Ureter (tissue), 1 donor: ENCODE results near the gene SLC17A7. TPM values are rescaled to one million over a fixed set of nuclear protein-coding genes. Genes with fewer than 3 reads are reported as not detected.
A peak's percentile ranks its signal among the peaks of the same experiment; 100 is the strongest.
"Not testable (repeated sequence)": the region's sequence is repeated elsewhere in the genome, so short reads cannot be mapped to it uniquely, and the experiment has no call there.

Source experiments
- DNase-seq: peaks from one replicate; pipeline ENCODE4 v3.0.0-alpha.2; 2020; ENCODE audit warnings: low spot score
- total RNA-seq: library from RNA; stranded (reverse); gene quantifications from one replicate; pipeline ENCODE4 v1.2.4, GENCODE V29; 2023
- donor health status: DM: yes; HTN: yes; CAD: no.

SLC17A7 gene
- total RNA-seq, 1 donor from 2014 or later, result 0.55 TPM

GRCh38 chr19:49444100-49444700, 2.9 kb upstream of the SLC17A7 start:
- DNase-seq, result not testable (repeated sequence)

- DNase-seq, result peak; percentile 94
Observed at GRCh38 chr19:49443366-49444099, 2.2 kb upstream of the SLC17A7 start.

DNA sequence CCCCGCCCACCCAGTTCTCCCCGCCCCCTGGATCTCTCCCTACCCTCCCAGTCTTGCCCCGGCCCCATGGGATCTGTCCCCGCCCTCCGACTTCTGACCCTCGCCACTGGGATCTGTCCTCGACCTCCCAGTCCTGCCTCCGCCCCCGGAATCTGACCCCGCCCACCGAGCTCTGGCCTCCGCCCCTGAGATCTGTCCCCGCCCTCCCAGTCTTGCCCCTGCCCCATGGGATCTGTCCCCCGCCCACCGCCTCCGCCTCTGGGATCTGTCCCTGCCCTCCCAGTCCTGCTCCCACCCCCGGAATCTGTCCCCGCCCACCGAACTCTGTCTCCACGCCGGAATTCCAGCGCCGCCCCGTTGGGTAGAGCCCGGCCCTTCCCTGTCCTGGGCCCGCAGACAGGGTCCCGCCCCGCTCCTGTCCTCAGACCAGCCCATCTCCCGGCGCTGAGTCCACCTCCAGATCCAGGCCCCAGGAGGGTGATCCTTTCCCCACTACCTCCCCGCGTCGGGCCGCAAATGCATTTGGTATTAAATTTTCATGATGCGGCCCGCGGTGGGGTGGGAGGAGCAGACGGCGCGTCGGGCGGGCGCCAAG, 1.5 kb upstream of the SLC17A7 start:
- peak; percentile 91 for DNase-seq

DNA sequence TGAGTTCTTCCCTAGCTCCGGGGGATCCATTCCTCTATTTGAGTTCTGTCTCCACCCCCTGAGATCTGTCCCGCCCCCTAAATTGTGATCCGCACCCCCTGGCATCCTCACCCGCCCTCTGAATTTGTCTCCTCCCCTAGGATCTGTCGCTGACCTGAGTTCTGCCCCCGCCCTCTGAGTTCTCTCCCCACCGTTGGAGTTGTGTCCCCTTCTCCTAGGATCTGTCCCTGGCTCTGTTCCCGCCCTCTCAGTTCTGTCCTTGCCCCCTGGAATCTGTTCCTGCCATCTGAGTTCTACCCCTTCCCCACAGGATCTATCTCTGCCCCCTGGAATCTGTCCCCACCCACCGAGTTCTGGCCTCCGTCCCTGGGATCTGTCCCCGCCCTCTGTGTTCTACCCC, 1.0 kb upstream of the SLC17A7 start:
- no peak for DNase-seq

DNA sequence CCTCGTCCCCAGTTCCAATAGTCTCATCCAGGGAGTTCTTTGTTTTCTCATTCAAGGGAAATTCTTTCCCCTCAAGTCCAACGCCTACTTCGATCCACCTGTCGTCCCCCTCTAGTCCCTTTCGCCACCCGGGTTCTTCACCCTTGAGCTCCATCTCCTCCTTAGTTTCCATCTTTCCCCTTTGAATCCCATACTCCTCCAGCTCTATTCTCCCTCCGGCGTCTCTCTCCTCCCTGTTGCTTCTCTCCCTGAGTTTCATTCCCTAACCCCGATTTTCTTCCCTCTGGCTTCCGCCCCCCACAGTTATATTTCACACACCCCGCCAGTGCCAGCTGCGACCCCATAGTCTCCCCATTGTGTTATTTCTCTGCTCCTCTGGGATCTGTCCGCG, 628 bp upstream of the SLC17A7 start:
- no peak for DNase-seq

- DNase-seq, result no peak
Observed at GRCh38 chr19:49440439-49441209, 703 bp downstream of the SLC17A7 start.

- DNase-seq, result no peak
Observed at GRCh38 chr19:49439836-49440235, 1.5 kb downstream of the SLC17A7 start.

- DNase-seq, result no peak
Observed at GRCh38 chr19:49438261-49438660, 3.1 kb downstream of the SLC17A7 start.

- no peak for DNase-seq
Observed at GRCh38 chr19:49437231-49437630, 4.1 kb downstream of the SLC17A7 start.

DNA sequence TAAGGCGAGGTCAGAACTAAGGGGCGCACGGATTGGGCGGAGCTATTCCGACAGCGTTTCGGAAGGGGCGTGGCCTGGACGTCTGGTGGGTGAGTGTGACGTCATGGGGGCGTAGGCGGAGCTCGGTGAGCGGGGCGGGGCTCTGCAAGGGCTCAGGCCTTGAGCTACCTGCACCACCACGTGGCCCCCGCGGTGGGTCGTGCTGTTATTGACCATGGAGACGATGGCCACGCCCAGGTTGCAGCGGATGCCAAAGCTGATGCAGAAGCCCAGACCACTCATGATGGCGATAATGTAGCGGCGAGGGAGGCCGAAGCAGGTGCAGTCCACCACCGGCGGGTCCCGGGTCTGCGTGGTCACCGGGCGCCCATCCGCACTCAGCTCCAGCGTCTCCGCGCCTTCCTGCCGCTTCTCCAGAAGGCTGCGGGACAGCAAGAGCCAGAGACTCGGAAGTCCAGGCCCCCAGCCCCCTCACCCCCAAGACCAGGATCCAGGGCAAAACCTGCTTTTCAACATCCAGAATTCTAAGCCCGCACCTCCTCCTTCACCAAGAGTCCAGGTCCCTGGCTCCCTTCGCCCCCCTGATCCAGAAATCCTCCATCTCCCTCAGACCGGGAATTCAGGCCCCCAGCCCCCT, 4.8 kb downstream of the SLC17A7 start:
- no peak for DNase-seq

DNA sequence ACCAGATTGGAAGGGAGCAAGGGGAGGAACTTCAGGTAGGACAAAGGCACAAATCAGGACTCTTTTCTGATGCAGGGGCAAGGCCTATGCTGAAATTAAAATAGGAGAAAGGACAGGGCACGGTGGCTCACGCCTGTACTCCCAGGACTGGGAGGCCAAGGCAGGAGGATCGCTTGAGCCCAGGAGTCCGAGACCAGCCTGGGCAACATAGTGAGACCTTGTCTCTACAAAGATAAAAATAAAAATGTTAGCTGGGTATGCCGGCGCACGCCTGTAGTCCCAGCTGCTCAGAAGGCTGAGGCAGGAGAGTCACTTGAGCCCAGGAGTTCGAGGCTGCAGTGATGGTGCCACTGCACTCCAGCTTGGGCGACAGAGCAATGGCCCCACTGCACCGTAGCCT, 5.7 kb downstream of the SLC17A7 start:
- no peak for DNase-seq

DNA sequence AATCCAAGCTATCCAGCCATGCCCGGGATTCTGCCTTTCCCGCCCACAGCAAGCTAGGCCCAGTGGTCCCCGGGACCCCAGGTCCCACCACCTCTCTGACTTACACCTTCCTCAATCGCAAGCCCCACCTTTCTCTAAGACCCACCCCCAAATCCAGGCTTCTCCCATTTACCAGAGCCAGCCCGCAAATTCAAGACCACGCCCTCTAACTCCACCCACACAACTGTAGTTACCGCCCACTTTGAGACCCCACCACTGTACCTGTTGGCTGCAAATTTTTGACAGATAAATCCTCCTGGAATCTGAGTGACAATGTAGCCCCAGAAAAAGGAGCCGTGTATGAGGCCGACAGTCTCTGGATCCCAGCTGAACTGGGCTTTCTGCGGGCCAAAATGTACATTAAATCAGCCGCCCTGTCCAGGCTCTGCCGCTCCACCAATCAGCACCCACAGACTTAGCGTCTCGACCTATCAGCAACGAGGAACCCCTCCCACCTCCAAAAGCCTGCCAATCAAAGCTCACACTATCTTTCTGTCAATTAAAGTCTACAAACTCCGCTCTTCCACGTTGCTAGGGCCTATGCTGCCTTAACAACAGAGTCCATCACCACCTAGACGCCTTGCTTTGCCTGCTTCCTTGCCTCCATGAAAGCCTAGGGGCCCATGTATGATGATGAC, 6.3 kb downstream of the SLC17A7 start:
- no peak for DNase-seq

- DNase-seq, result no peak
Observed at GRCh38 chr19:49433240-49433901, 8.0 kb downstream of the SLC17A7 start.

GRCh38 chr19:49432141-49433073, 8.9 kb downstream of the SLC17A7 start:
- no peak for DNase-seq

- no peak for DNase-seq
Observed at GRCh38 chr19:49431330-49431749, 10.0 kb downstream of the SLC17A7 start.

GRCh38 chr19:49430678-49431329, 10.5 kb downstream of the SLC17A7 start:
- DNase-seq, result no peak

- no peak for DNase-seq
Observed at GRCh38 chr19:49430172-49430677, 11.1 kb downstream of the SLC17A7 start.

GRCh38 chr19:49428547-49429451, 12.5 kb downstream of the SLC17A7 start:
- no peak for DNase-seq
